Ovary (tissue), 3 donors: ENCODE data around the gene LRRC37A2.
"Not testable (repeated sequence)": the region's sequence is repeated elsewhere in the genome, so short reads cannot be mapped to it uniquely, and the experiment has no call there.

ENCODE experiments used
- POLR2A ChIP-seq: fragments of 450-650 bp; IDR thresholded peaks from one replicate; pipeline ENCODE4 v1.6.1; 2017; ENCODE audit warnings: antibody characterized with exemption, mild to moderate bottlenecking, moderate library complexity
- TF ChIP-seq, protein P1 (sequence below), 3 donors: fragments of 450-650 bp in 2 of 3; fragments of 200-600 bp in 1 of 3; IDR thresholded peaks; one replicate each; pipeline versions ENCODE4 v1.5.1 to v1.8.0; 2016 to 2022; ENCODE audit warnings: antibody characterized with exemption in 3 of 3, mild to moderate bottlenecking in 1 of 3
- donor health status: DM: no; HTN: no; CAD: no.

DNA sequence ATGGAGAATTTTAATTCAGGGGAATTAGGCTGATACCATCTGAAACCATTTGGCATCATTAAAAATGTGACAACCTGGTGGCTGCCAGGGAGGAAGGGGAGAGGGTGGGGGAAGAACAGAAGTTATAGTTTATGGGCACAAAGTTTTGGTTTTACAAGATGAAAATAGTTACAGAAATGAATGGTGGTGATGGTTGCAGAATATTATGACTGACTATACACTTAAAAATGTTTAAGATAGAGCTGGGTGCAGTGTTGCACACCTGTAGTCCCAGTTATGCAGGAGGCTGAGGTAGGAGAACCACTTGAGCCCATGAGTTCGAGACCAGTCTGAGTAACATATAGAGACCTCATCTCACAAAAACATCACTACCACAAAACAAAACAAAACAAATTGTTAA is 54.7 kb downstream of the LRRC37A2 start:
- not testable (repeated sequence) for TF ChIP-seq POLR2A
- TF ChIP-seq, protein P1, sequence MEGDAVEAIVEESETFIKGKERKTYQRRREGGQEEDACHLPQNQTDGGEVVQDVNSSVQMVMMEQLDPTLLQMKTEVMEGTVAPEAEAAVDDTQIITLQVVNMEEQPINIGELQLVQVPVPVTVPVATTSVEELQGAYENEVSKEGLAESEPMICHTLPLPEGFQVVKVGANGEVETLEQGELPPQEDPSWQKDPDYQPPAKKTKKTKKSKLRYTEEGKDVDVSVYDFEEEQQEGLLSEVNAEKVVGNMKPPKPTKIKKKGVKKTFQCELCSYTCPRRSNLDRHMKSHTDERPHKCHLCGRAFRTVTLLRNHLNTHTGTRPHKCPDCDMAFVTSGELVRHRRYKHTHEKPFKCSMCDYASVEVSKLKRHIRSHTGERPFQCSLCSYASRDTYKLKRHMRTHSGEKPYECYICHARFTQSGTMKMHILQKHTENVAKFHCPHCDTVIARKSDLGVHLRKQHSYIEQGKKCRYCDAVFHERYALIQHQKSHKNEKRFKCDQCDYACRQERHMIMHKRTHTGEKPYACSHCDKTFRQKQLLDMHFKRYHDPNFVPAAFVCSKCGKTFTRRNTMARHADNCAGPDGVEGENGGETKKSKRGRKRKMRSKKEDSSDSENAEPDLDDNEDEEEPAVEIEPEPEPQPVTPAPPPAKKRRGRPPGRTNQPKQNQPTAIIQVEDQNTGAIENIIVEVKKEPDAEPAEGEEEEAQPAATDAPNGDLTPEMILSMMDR (IDR thresholded peaks at IDR 0.05), result not testable (repeated sequence)
